CD14-positive monocyte (primary cell): Measurements from ENCODE around the gene MGAT4D. TPM values are rescaled to one million over a fixed set of nuclear protein-coding genes. Genes with fewer than 3 reads are reported as not detected.

Experiments
- DNase-seq, 3 donors: peaks; one replicate each; pipeline ENCODE4 v3.0.0-alpha.2; 2011 to 2022
- H2AFZ ChIP-seq: 2 replicates; pipeline ENCODE4 v1.6.0; 2012; ENCODE audit warnings: mild to moderate bottlenecking, low read depth, low read length, inconsistent platforms; ENCODE audit not compliant: insufficient read depth, poor library complexity, severe bottlenecking
- H3K27ac ChIP-seq, 2 donors: 1 replicate in 1 of 2; 2 replicates in 1 of 2; pipeline ENCODE4 v1.5.1; 2012 to 2013; ENCODE audit warnings: low read length in 2 of 2, control low read depth in 1 of 2, inconsistent platforms in 1 of 2, low read depth in 1 of 2, mild to moderate bottlenecking in 1 of 2
- H3K27me3 ChIP-seq, 2 donors: one replicate each; pipeline versions ENCODE4 v1.6.0 to v1.6.1; 2011 to 2013; ENCODE audit warnings: low read length in 2 of 2; ENCODE audit not compliant: control insufficient read depth in 2 of 2, insufficient read depth in 2 of 2
- H3K36me3 ChIP-seq, 2 donors: replicated peaks in 1 of 2; 1 replicate in 1 of 2; 2 replicates in 1 of 2; pipeline versions ENCODE4 v1.5.1 to v1.6.1; 2012 to 2013; ENCODE audit warnings: low read length in 2 of 2, control low read depth in 1 of 2, inconsistent platforms in 1 of 2, mild to moderate bottlenecking in 1 of 2; ENCODE audit not compliant: insufficient read depth in 2 of 2, control insufficient read depth in 1 of 2
- H3K4me1 ChIP-seq, 2 donors: 1 replicate in 1 of 2; 2 replicates in 1 of 2; pipeline versions ENCODE4 v1.5.1 to v1.6.1; 2012 to 2013; ENCODE audit warnings: low read length in 2 of 2, control low read depth in 1 of 2, inconsistent platforms in 1 of 2, mild to moderate bottlenecking in 1 of 2, moderate library complexity in 1 of 2; ENCODE audit not compliant: insufficient read depth in 2 of 2, control insufficient read depth in 1 of 2
- H3K4me2 ChIP-seq: replicated peaks from 2 replicates; pipeline ENCODE3; 2012; ENCODE audit warnings: low read length, moderate library complexity, mild to moderate bottlenecking; ENCODE audit not compliant: poor library complexity, severe bottlenecking; ENCODE audit errors: extremely low read depth
- H3K4me3 ChIP-seq, 3 experiments: fragments of 200-600 bp in 1 of 3; sonication (generic) in 1 of 3; replicated peaks in 1 of 3; 1 replicate in 2 of 3; 2 replicates in 1 of 3; pipeline ENCODE4 v1.5.1; 2011 to 2013; ENCODE audit warnings: low read length in 3 of 3, mild to moderate bottlenecking in 3 of 3, control low read depth in 2 of 3, low read depth in 2 of 3, inconsistent platforms in 1 of 3, moderate library complexity in 1 of 3
- H3K79me2 ChIP-seq: 2 replicates; pipeline ENCODE4 v1.6.0; 2012; ENCODE audit warnings: mild to moderate bottlenecking, control low read depth, inconsistent platforms, low read length, moderate library complexity; ENCODE audit not compliant: insufficient read depth
- H3K9ac ChIP-seq: 2 replicates; pipeline ENCODE4 v1.6.0; 2017; ENCODE audit warnings: low read length, mild to moderate bottlenecking; ENCODE audit not compliant: insufficient read depth, poor library complexity, severe bottlenecking
- H3K9me3 ChIP-seq, 2 donors: replicated peaks in 1 of 2; 1 replicate in 1 of 2; 2 replicates in 1 of 2; pipeline versions ENCODE4 v1.5.1 to v1.6.1; 2012 to 2013; ENCODE audit warnings: low read length in 2 of 2, control low read depth in 1 of 2; ENCODE audit not compliant: control insufficient read depth in 1 of 2, insufficient read depth in 1 of 2
- H4K20me1 ChIP-seq: 2 replicates; pipeline ENCODE4 v1.6.0; 2012; ENCODE audit warnings: mild to moderate bottlenecking, low read length, control low read depth, moderate library complexity; ENCODE audit not compliant: insufficient read depth
- H3K27ac Mint-ChIP-seq, 7 donors: one replicate each; pipeline ENCODE4 v1.8.0; 2020; ENCODE audit warnings: mild to moderate bottlenecking in 7 of 7, mixed read lengths in 7 of 7, moderate library complexity in 6 of 7, inconsistent platforms in 2 of 7
- H3K27me3 Mint-ChIP-seq, 3 donors: one replicate each; pipeline ENCODE4 v1.8.0; 2021 to 2022; ENCODE audit warnings: low read depth in 3 of 3, mild to moderate bottlenecking in 3 of 3, mixed read lengths in 3 of 3, moderate library complexity in 3 of 3, inconsistent platforms in 1 of 3
- H3K36me3 Mint-ChIP-seq, 2 donors: one replicate each; pipeline ENCODE4 v1.8.0; 2020; ENCODE audit warnings: mixed read lengths in 2 of 2, inconsistent platforms in 1 of 2, mild to moderate bottlenecking in 1 of 2
- H3K4me1 Mint-ChIP-seq: one replicate; pipeline ENCODE4 v1.8.0; 2020; ENCODE audit warnings: mild to moderate bottlenecking, mixed read lengths
- H3K4me3 Mint-ChIP-seq, 2 donors: one replicate each; pipeline ENCODE4 v1.8.0; 2020; ENCODE audit warnings: mild to moderate bottlenecking in 2 of 2, mixed read lengths in 2 of 2, moderate library complexity in 1 of 2
- H3K9me3 Mint-ChIP-seq, 7 donors: one replicate each; pipeline ENCODE4 v1.8.0; 2020 to 2022; ENCODE audit warnings: mixed read lengths in 7 of 7, mild to moderate bottlenecking in 6 of 7, moderate library complexity in 6 of 7, inconsistent platforms in 2 of 7
- CTCF ChIP-seq: fragments of 200-600 bp; IDR thresholded peaks from one replicate; pipeline ENCODE4 v1.8.0; 2022; ENCODE audit warnings: antibody characterized with exemption, mild to moderate bottlenecking
- WGBS: methylation state at CpG from one replicate; pipeline ENCODE4 v1.1.5; 2013; ENCODE audit warnings: missing lambda C conversion rate; ENCODE audit not compliant: insufficient coverage; 5-methylcytosine and 5-hydroxymethylcytosine counted together
- intact Hi-C, 2 donors: fragments of 100-400 bp; cut with micrococcal nuclease; formaldehyde crosslinking; loops; one replicate each; pipeline versions ENCODE4 v1.15.0 to v1.15.1; 2023
- polyA plus RNA-seq, 3 donors: library from polyadenylated mRNA; depleted of rRNA in 1 of 3; unstranded in 2 of 3; stranded (reverse) in 1 of 3; fragments of 300-500 nt in 2 of 3; fragments of >200 nt in 1 of 3; fragmentation: Illumina TruSeq in 2 of 3; gene quantifications; 1 replicate in 2 of 3; 2 replicates in 1 of 3; pipeline ENCODE4 v1.2.3, GENCODE V29; 2012 to 2021

Gene MGAT4D
- polyA plus RNA-seq, 3 donors: not detected

GRCh38 chr4:140529434-140529833, 31.3 kb upstream of the MGAT4D start:
- Histone ChIP-seq H3K36me3 (peaks cover 4 to 29% of the 10 kb centered on the region in 2 donors), H3K27me3 (no peaks in the 10 kb centered on the region), H3K27ac (no peak overlapping the region), H3K9me3 (no peaks in the 10 kb centered on the region), H3K79me2 (peaks cover 11% of the 10 kb centered on the region), H3K4me3 (no peak overlapping the region), H3K4me2 (no peak overlapping the region), H4K20me1 (no peaks in the 10 kb centered on the region), H3K4me1 (peaks cover 5 to 8% of the 10 kb centered on the region in 2 donors), H3K9ac (no peak overlapping the region), H2AFZ (no peak overlapping the region)
- H3K9me3 Mint-ChIP-seq: peaks cover 0 to 4% (median 0%) of the 10 kb centered on the region in 7 donors
- WGBS: 83% methylated on average over 1 of the region's 1 CpG
- no peak overlapping the region for H3K4me3 Mint-ChIP-seq
- peaks cover 30 to 43% of the 10 kb centered on the region in 2 donors for H3K36me3 Mint-ChIP-seq
- peak overlapping the region in 1 of 7 donors; percentile 41 for H3K27ac Mint-ChIP-seq
- intact Hi-C loops: no loop called here
- TF ChIP-seq CTCF: no peak
- no peak for DNase-seq
- H3K4me1 Mint-ChIP-seq: peaks cover 7% of the 10 kb centered on the region
- H3K27me3 Mint-ChIP-seq: no peaks in the 10 kb centered on the region

DNA sequence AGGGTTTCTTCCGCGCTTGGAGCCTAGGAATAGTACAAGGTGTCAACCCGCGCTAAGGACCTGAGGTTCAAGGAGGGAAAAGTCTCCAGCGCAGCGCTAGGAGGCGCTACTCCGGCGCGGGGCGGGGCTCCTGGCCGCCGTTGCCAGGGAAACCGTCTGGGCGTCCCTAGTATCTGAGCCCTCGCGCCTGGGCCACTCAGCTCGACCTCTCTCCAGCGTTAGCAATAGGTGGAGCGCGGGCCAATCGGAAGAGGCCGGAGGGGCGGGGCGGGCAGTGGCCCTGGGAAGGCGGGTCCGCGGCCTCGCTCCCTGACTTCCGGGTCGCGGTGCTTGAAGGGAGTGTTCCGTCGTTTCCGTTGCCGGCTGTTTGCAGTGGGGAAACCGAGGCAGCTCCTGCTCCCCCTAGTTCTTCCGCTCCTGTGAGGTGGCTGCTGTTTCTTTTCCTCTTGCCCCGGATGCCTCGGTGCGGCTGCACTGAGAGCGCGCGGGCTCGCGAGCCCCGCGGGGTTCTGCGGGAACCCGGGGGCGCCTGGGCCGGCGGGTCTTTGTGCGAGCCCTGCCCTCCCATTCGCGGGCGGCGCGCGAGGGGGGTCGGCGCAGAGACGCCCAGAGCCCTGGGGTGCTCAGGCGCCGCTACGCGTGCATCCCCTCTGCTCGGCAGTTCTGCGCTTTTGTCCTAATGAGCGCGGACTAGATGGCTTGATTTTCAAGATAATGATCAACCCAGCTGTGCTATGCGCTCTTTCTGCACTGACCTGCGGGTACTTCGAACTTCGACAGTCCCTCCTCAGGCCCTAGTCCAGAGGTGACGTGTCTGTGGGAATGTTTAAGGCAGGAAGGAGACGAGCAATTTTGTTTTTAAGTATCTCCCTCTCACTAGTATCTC, 26.0 kb upstream of the MGAT4D start, which contains the start of gene ELMOD2:
TSS of gene ELMOD2 (plus strand) at position 312 of the 886 bp plus-strand sequence. CDS start 1,261 bp downstream, outside the sequence.
- intact Hi-C loops: loop anchor here (5.0 kb wide), 3 partner anchors 147 to 1447 kb away; partner anchors contain the start of gene SCOC (in 1 of the 2)
- WGBS: under 1% methylated on average over 71 of the region's 77 CpGs
- Histone ChIP-seq H4K20me1 (no peaks in the 10 kb centered on the region), H3K9me3 (no peaks in the 10 kb centered on the region), H3K4me3 (peak within 1 kb of the TSS; percentile 63 to 93 (median 82)), H3K79me2 (peaks cover 15% of the 10 kb centered on the region), H3K4me2 (peak within 1 kb of the TSS; percentile 82), H2AFZ (peak within 1 kb of the TSS; percentile 100), H3K9ac (peak within 1 kb of the TSS; percentile 91), H3K27ac (peak within 1 kb of the TSS; percentile 38 to 91), H3K4me1 (peaks cover 12 to 15% of the 10 kb centered on the region in 2 donors), H3K27me3 (no peaks in the 10 kb centered on the region), H3K36me3 (peaks cover 4 to 15% of the 10 kb centered on the region in 2 donors)
- Mint-ChIP-seq H3K4me1 (peaks cover 12% of the 10 kb centered on the region), H3K9me3 (peaks cover 0 to 8% (median 0%) of the 10 kb centered on the region in 7 donors), H3K27ac (peak within 1 kb of the TSS; percentile 83 to 95 (median 89)), H3K36me3 (peaks cover 14 to 21% of the 10 kb centered on the region in 2 donors), H3K27me3 (peaks cover 0 to 2% (median 2%) of the 10 kb centered on the region in 3 donors), H3K4me3 (peak within 1 kb of the TSS; percentile 82 to 95)
- peak; percentile 91 for TF ChIP-seq CTCF
- DNase-seq: peak; percentile 96 to 97 (median 97)
